ENCODE results near the gene SOX8. TPM values are rescaled to one million over a fixed set of nuclear protein-coding genes. Genes with fewer than 3 reads are reported as not detected.

SOX8 gene
- total and polyA plus RNA-seq, 2 donors from 2014 or later, result 0.17 to 1.0 TPM

GRCh38 chr16:1002399-1003166 is 21.0 kb downstream of the SOX8 start:
- Histone ChIP-seq H3K9me3 (ENCODE audit: control insufficient read depth in 2 of 3, insufficient read depth in 1 of 3, low read length in 3 of 3) (no peaks in the 10 kb centered on the region), H3K36me3 (ENCODE audit: control insufficient read depth in 2 of 3, insufficient read depth in 3 of 3, low read length in 3 of 3) (no peaks in the 10 kb centered on the region), H3K4me1 (ENCODE audit: control insufficient read depth in 2 of 3, insufficient read depth in 2 of 3, low read depth in 1 of 3, low read length in 3 of 3) (no peaks in the 10 kb centered on the region), H3K27ac (ENCODE audit: low read depth in 2 of 2, low read length in 2 of 2) (no peak overlapping the region), H3K4me3 (ENCODE audit: low read length in 3 of 3) (no peak overlapping the region), H3K27me3 (ENCODE audit: control insufficient read depth, insufficient read depth, low read length) (no peaks in the 10 kb centered on the region), H3K9ac (ENCODE audit: low read length in 3 of 3) (no peak overlapping the region)
- DNase-seq (no peak), FAIRE-seq (no peak)
- intact Hi-C loops (cut with DNase I), result no loop called here
- no peak for TF ChIP-seq CTCF (IDR thresholded peaks at IDR 0.05; ENCODE audit: borderline replicate concordance, extremely low read depth, insufficient read depth)

DNA sequence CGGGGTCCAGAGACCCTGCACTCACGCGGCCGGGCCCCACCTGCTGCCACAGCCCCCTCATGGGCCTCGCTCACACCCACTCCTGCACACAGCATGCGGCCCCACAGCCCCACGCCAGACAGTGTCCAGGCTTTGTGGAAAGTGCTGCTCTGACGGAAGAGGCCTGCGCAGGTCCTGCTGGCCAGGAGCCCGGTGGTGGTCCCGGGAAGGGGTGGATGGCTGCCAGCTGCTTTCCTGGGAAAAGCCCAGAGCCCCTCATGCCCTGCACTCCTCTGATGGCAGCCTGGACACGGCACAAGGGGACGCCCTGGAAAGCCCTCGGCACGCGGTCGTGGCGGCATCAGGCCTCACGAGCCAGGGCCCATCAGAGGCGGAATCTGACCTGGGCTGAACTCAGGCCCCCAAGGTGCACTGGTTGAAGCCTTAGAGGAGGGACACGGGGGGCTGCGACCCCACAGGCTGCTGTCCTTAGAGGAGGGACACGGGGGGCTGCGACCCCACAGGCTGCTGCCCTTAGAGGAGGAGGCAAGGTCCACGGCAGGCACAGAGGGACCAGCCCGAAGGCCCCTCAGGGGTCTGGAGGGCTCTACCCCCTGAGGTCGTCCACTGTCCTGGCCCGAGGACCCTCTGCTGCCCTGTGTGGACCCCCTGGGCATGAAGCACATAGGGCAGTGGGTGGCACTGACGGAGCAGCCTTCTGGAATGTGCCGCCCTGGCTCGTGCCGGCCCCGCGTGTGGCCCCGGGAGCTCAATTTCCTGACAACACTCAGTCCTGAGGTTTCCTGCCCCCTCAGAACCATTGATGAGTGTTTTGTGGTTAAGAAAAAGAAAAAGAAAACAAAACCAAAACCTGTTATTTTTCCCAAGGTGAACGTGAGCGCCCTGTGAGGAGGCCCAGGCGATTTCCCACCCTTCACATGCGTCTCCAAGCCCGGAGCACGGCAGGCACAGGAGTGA is 22.1 kb downstream of the SOX8 start:
- H3K27ac ChIP-seq (ENCODE audit: low read depth in 2 of 2, low read length in 2 of 2), result no peak overlapping the region
- FAIRE-seq, result no peak
- no peaks in the 10 kb centered on the region for H3K9me3 ChIP-seq (ENCODE audit: control insufficient read depth in 2 of 3, insufficient read depth in 1 of 3, low read length in 3 of 3)
- no peaks in the 10 kb centered on the region for H3K27me3 ChIP-seq (ENCODE audit: control insufficient read depth, insufficient read depth, low read length)
- intact Hi-C loops (cut with DNase I), result no loop called here
- no peak for DNase-seq
- no peaks in the 10 kb centered on the region for H3K36me3 ChIP-seq (ENCODE audit: control insufficient read depth in 2 of 3, insufficient read depth in 3 of 3, low read length in 3 of 3)
- no peak overlapping the region for H3K4me3 ChIP-seq (ENCODE audit: low read length in 3 of 3)
- no peak overlapping the region for H3K9ac ChIP-seq (ENCODE audit: low read length in 3 of 3)
- no peak for TF ChIP-seq CTCF (IDR thresholded peaks at IDR 0.05; ENCODE audit: borderline replicate concordance, extremely low read depth, insufficient read depth)
- no peaks in the 10 kb centered on the region for H3K4me1 ChIP-seq (ENCODE audit: control insufficient read depth in 2 of 3, insufficient read depth in 2 of 3, low read depth in 1 of 3, low read length in 3 of 3)

GRCh38 chr16:1005286-1005685 is 23.7 kb downstream of the SOX8 start:
- H3K27me3 ChIP-seq (ENCODE audit: control insufficient read depth, insufficient read depth, low read length), result no peaks in the 10 kb centered on the region
- H3K36me3 ChIP-seq (ENCODE audit: control insufficient read depth in 2 of 3, insufficient read depth in 3 of 3, low read length in 3 of 3), result no peaks in the 10 kb centered on the region
- FAIRE-seq, result no peak
- no peak for TF ChIP-seq CTCF (IDR thresholded peaks at IDR 0.05; ENCODE audit: borderline replicate concordance, extremely low read depth, insufficient read depth)
- DNase-seq, result no peak
- no peak overlapping the region for H3K27ac ChIP-seq (ENCODE audit: low read depth in 2 of 2, low read length in 2 of 2)
- no peak overlapping the region for H3K4me3 ChIP-seq (ENCODE audit: low read length in 3 of 3)
- H3K9me3 ChIP-seq (ENCODE audit: control insufficient read depth in 2 of 3, insufficient read depth in 1 of 3, low read length in 3 of 3), result no peaks in the 10 kb centered on the region
- no peaks in the 10 kb centered on the region for H3K4me1 ChIP-seq (ENCODE audit: control insufficient read depth in 2 of 3, insufficient read depth in 2 of 3, low read depth in 1 of 3, low read length in 3 of 3)
- H3K9ac ChIP-seq (ENCODE audit: low read length in 3 of 3), result no peak overlapping the region
- intact Hi-C loops (cut with DNase I), result no loop called here
